Sigmoid colon (tissue), 4 donors: ENCODE measurements around the gene CABP7.

ENCODE experiments used
- CTCF ChIP-seq, 4 experiments: fragments of 450-650 bp in 3 of 4; fragments of 200-600 bp in 1 of 4; IDR thresholded peaks; one replicate each; pipeline ENCODE4 v1.5.1; 2016 to 2019; ENCODE audit warnings: antibody characterized with exemption in 4 of 4, mild to moderate bottlenecking in 3 of 4, moderate library complexity in 2 of 4
- EP300 ChIP-seq, 4 donors: sonication (generic); formaldehyde crosslinking; IDR thresholded peaks; one replicate each; pipeline ENCODE4 v1.6.1; 2017; ENCODE audit warnings: antibody characterized with exemption in 4 of 4
- POLR2A ChIP-seq, 2 donors: fragments of 450-650 bp; IDR thresholded peaks; one replicate each; pipeline ENCODE4 v1.6.1; 2016; ENCODE audit warnings: antibody characterized with exemption in 2 of 2, mild to moderate bottlenecking in 2 of 2, moderate library complexity in 2 of 2
- POLR2AphosphoS5 ChIP-seq, 4 donors: sonication (generic); formaldehyde crosslinking; IDR thresholded peaks; one replicate each; pipeline ENCODE4 v1.6.1; 2017; ENCODE audit warnings: antibody characterized with exemption in 4 of 4

GRCh38 chr22:29741926-29742325 is 22.1 kb downstream of the CABP7 start:
- no peak for TF ChIP-seq CTCF (IDR thresholded peaks at IDR 0.05)
- no peak for TF ChIP-seq POLR2AphosphoS5 (IDR thresholded peaks at IDR 0.05)
- TF ChIP-seq POLR2A (IDR thresholded peaks at IDR 0.05) = no peak
- no peak for TF ChIP-seq EP300 (IDR thresholded peaks at IDR 0.05)
